Upper lobe of left lung (tissue), 6 donors: ENCODE data around the gene ARHGAP10. TPM values are rescaled to one million over a fixed set of nuclear protein-coding genes. Genes with fewer than 3 reads are reported as not detected.

Experiments used
- ATAC-seq, 2 donors: fragments of 200-7000 bp; cut with Tn5 transposase; one replicate each; pipeline ENCODE4 v1.9.1; 2022; ENCODE audit warnings: mild to moderate bottlenecking in 2 of 2, moderate library complexity in 2 of 2; ENCODE audit not compliant: low FRiP score in 2 of 2
- DNase-seq, 2 donors: peaks; one replicate each; pipeline ENCODE4 v3.0.0-alpha.2; 2019 to 2020
- H3K27ac ChIP-seq, 4 donors: fragments of 200-600 bp; sonication (generic); one replicate each; pipeline ENCODE4 v1.5.1; 2016 to 2019
- H3K27me3 ChIP-seq, 4 donors: fragments of 200-600 bp; sonication (generic); one replicate each; pipeline ENCODE4 v1.5.1; 2017 to 2019
- H3K36me3 ChIP-seq, 4 donors: fragments of 200-600 bp; sonication (generic); one replicate each; pipeline ENCODE4 v1.5.1; 2016 to 2019
- H3K4me1 ChIP-seq, 4 donors: fragments of 200-600 bp; sonication (generic); one replicate each; pipeline ENCODE4 v1.5.1; 2018 to 2019
- H3K4me3 ChIP-seq, 4 donors: fragments of 200-600 bp; sonication (generic); one replicate each; pipeline ENCODE4 v1.5.1; 2017 to 2019; ENCODE audit warnings: mild to moderate bottlenecking in 2 of 4, moderate library complexity in 1 of 4
- H3K9me3 ChIP-seq, 4 donors: fragments of 200-600 bp; sonication (generic); one replicate each; pipeline ENCODE4 v1.5.1; 2018 to 2019
- CTCF ChIP-seq, 6 experiments: fragments of 450-650 bp in 4 of 6; fragments of 200-600 bp in 2 of 6; sonication (generic) in 2 of 6; IDR thresholded peaks; one replicate each; pipeline ENCODE4 v1.5.1; 2016 to 2019; ENCODE audit warnings: antibody characterized with exemption in 6 of 6
- EP300 ChIP-seq, 4 donors: sonication (generic); formaldehyde crosslinking; IDR thresholded peaks; one replicate each; pipeline ENCODE4 v1.5.1; 2017; ENCODE audit warnings: antibody characterized with exemption in 4 of 4, control low read depth in 2 of 4
- POLR2A ChIP-seq, 4 donors: fragments of 450-650 bp; IDR thresholded peaks; one replicate each; pipeline ENCODE4 v1.5.1; 2016 to 2017; ENCODE audit warnings: antibody characterized with exemption in 4 of 4, mild to moderate bottlenecking in 2 of 4
- POLR2AphosphoS5 ChIP-seq, 2 donors: sonication (generic); formaldehyde crosslinking; IDR thresholded peaks; one replicate each; pipeline ENCODE4 v1.5.1; 2017; ENCODE audit warnings: antibody characterized with exemption in 2 of 2
- WGBS, 2 donors: methylation state at CpG; one replicate each; pipeline ENCODE4 v1.1.5; 2017 to 2018; 5-methylcytosine and 5-hydroxymethylcytosine counted together
- total RNA-seq, 6 donors: library from RNA; depleted of rRNA in 4 of 6; stranded (reverse); fragments of >200 nt in 4 of 6; gene quantifications; one replicate each; pipeline versions ENCODE4 v1.1.0 to v1.2.1, GENCODE V29; 2016 to 2021
- donor health status: DM: no; HTN: no; CAD: no; lungs with moderate emphysema.
- donor health status: DM: no; HTN: yes; CAD: no; lungs with severe emphysema.

Gene ARHGAP10
- total RNA-seq, 6 donors from 2014 or later = 25.9 to 47.1 (median 29.5) TPM

DNA sequence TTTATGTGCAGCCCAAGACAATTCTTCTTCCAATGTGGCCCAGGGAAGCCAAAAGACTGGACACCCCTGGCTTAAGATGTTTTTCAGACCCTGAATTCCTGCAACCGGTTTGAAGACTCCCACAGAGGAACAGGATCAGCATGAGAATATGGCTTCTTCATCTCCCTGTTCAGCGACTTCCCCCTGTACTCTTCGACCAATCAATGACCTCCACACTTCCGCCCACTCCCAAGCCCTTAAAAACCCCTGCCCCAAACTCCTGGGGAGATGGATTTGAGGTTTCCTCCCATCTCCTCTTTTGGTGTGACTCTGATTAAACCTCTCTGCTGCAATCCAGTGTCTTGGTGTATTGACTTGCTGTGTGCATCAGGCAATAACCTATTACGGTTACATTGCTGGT is 365.9 kb downstream of the ARHGAP10 start:
- peaks cover 0 to 4% (median 0%) of the 10 kb centered on the region in 4 donors for H3K36me3 ChIP-seq
- no peak overlapping the region for H3K4me3 ChIP-seq
- H3K27ac ChIP-seq = no peak overlapping the region
- 95% methylated on average over 5 of the region's 5 CpGs for WGBS, 2 donors
- ATAC-seq (no peak), DNase-seq (no peak)
- no peaks in the 10 kb centered on the region for H3K27me3 ChIP-seq
- no peaks in the 10 kb centered on the region for H3K4me1 ChIP-seq
- H3K9me3 ChIP-seq = no peaks in the 10 kb centered on the region
- TF ChIP-seq POLR2AphosphoS5 (IDR thresholded peaks at IDR 0.05) = no peak
- TF ChIP-seq CTCF (IDR thresholded peaks at IDR 0.05) = no peak
- TF ChIP-seq POLR2A (IDR thresholded peaks at IDR 0.05) = no peak
- TF ChIP-seq EP300 (IDR thresholded peaks at IDR 0.05) = no peak

GRCh38 chr4:148101235-148101634 is 369.3 kb downstream of the ARHGAP10 start:
- TF ChIP-seq POLR2A (IDR thresholded peaks at IDR 0.05) (no peak), POLR2AphosphoS5 (IDR thresholded peaks at IDR 0.05) (no peak), CTCF (IDR thresholded peaks at IDR 0.05) (no peak)
- H3K9me3 ChIP-seq = no peaks in the 10 kb centered on the region
- ATAC-seq (no peak), DNase-seq (no peak)
- H3K4me3 ChIP-seq = no peak overlapping the region
- H3K27me3 ChIP-seq = no peaks in the 10 kb centered on the region
- H3K36me3 ChIP-seq = peaks cover 0 to 9% (median 0%) of the 10 kb centered on the region in 4 donors
- H3K27ac ChIP-seq = no peak overlapping the region
- WGBS, 2 donors = 81 to 93% methylated on average over 3 of the region's 3 CpGs
- H3K4me1 ChIP-seq = no peaks in the 10 kb centered on the region

- WGBS, 2 donors = 64 to 83% methylated on average over 4 of the region's 4 CpGs
- Histone ChIP-seq H3K4me1 (no peaks in the 10 kb centered on the region), H3K4me3 (no peak overlapping the region), H3K9me3 (no peaks in the 10 kb centered on the region), H3K27ac (no peak overlapping the region), H3K27me3 (no peaks in the 10 kb centered on the region), H3K36me3 (peaks cover 0 to 9% (median 0%) of the 10 kb centered on the region in 4 donors)
- ATAC-seq (no peak), DNase-seq (no peak)
- TF ChIP-seq POLR2A (IDR thresholded peaks at IDR 0.05) (no peak), POLR2AphosphoS5 (IDR thresholded peaks at IDR 0.05) (no peak), CTCF (IDR thresholded peaks at IDR 0.05) (no peak), EP300 (IDR thresholded peaks at IDR 0.05) (no peak)
Observed at GRCh38 chr4:148101790-148102189, 369.9 kb downstream of the ARHGAP10 start.

GRCh38 chr4:148103597-148104355 is 371.9 kb downstream of the ARHGAP10 start:
- no peaks in the 10 kb centered on the region for H3K27me3 ChIP-seq
- 93 to 95% methylated on average over 7 of the region's 7 CpGs for WGBS, 2 donors
- H3K4me1 ChIP-seq = no peaks in the 10 kb centered on the region
- no peak overlapping the region for H3K27ac ChIP-seq
- H3K4me3 ChIP-seq = no peak overlapping the region
- no peak for DNase-seq
- TF ChIP-seq POLR2A (IDR thresholded peaks at IDR 0.05) = no peak
- no peak for TF ChIP-seq EP300 (IDR thresholded peaks at IDR 0.05)
- no peak for TF ChIP-seq CTCF (IDR thresholded peaks at IDR 0.05)
- no peak for TF ChIP-seq POLR2AphosphoS5 (IDR thresholded peaks at IDR 0.05)
- no peaks in the 10 kb centered on the region for H3K9me3 ChIP-seq
- ATAC-seq = no peak
- H3K36me3 ChIP-seq = peaks cover 0 to 18% (median 3%) of the 10 kb centered on the region in 4 donors

- H3K36me3 ChIP-seq = peaks cover 0 to 52% (median 13%) of the 10 kb centered on the region in 4 donors
- WGBS, 2 donors = 86 to 92% methylated on average over 7 of the region's 7 CpGs
- TF ChIP-seq POLR2AphosphoS5 (IDR thresholded peaks at IDR 0.05) = no peak
- TF ChIP-seq CTCF (IDR thresholded peaks at IDR 0.05) = no peak
- no peak for TF ChIP-seq EP300 (IDR thresholded peaks at IDR 0.05)
- no peak for TF ChIP-seq POLR2A (IDR thresholded peaks at IDR 0.05)
- H3K9me3 ChIP-seq = no peaks in the 10 kb centered on the region
- no peak for DNase-seq
- ATAC-seq = no peak
- no peaks in the 10 kb centered on the region for H3K27me3 ChIP-seq
- no peak overlapping the region for H3K27ac ChIP-seq
- H3K4me3 ChIP-seq = no peak overlapping the region
- H3K4me1 ChIP-seq = no peaks in the 10 kb centered on the region
Observed at GRCh38 chr4:148108766-148109165, 376.9 kb downstream of the ARHGAP10 start.
